Cardiac muscle cell (in vitro differentiated cells and primary cell): Measurements from ENCODE around the gene MRPL40. TPM values are rescaled to one million over a fixed set of nuclear protein-coding genes. Genes with fewer than 3 reads are reported as not detected.
A peak's percentile ranks its signal among the peaks of the same experiment; 100 is the strongest.

ENCODE experiments used
- DNase-seq, 2 donors: peaks; one replicate each; pipeline versions ENCODE4 v3.0.0 to v3.0.0-alpha.2; 2010 to 2017; ENCODE audit warnings: low read depth in 1 of 2, low spot score in 1 of 2
- H3K27ac ChIP-seq: fragments of 200-600 bp; sonication (generic); 2 replicates; pipeline ENCODE4 v1.5.1; 2016
- H3K27me3 ChIP-seq: fragments of 200-600 bp; sonication (generic); 2 replicates; pipeline ENCODE4 v1.6.0; 2016; ENCODE audit warnings: control low read depth
- H3K36me3 ChIP-seq: fragments of 200-600 bp; sonication (generic); 2 replicates; pipeline ENCODE4 v1.5.1; 2016; ENCODE audit warnings: control low read depth
- H3K4me1 ChIP-seq: fragments of 200-600 bp; sonication (generic); 2 replicates; pipeline ENCODE4 v1.8.1; 2017; ENCODE audit warnings: low read depth, mild to moderate bottlenecking, mixed run types
- H3K4me3 ChIP-seq: fragments of 200-600 bp; sonication (generic); 2 replicates; pipeline ENCODE4 v1.5.1; 2016; ENCODE audit warnings: mild to moderate bottlenecking
- H3K9me3 ChIP-seq: fragments of 200-600 bp; sonication (generic); 2 replicates; pipeline ENCODE4 v1.5.1; 2017; ENCODE audit warnings: low read depth, mild to moderate bottlenecking, control low read depth
- CTCF ChIP-seq: IDR thresholded peaks from 2 replicates; pipeline ENCODE4 v1.5.1; 2012; ENCODE audit warnings: low read depth, mild to moderate bottlenecking, low read length
- polyA plus RNA-seq: library from polyadenylated mRNA; unstranded; fragments of >200 nt; fragmentation: Nextera tagmentation; extraction: Ambion mirVana; gene quantifications from 2 replicates; pipeline ENCODE4 v1.2.1, GENCODE V29; 2016
- total RNA-seq: library from RNA; depleted of rRNA; stranded (reverse); fragments of >200 nt; gene quantifications from 2 replicates; pipeline ENCODE4 v1.2.3, GENCODE V29; 2016

Gene MRPL40
- total RNA-seq (38.7 and 43.7 TPM in 2 replicates), polyA plus RNA-seq (82.9 and 91.3 TPM in 2 replicates)

- no peaks in the 10 kb centered on the region for H3K9me3 ChIP-seq
- peak within 1 kb of the TSS; percentile 94 for H3K27ac ChIP-seq
- H3K4me3 ChIP-seq = peak within 1 kb of the TSS; percentile 56
- no peaks in the 10 kb centered on the region for H3K27me3 ChIP-seq
- peaks cover 13% of the 10 kb centered on the region for H3K4me1 ChIP-seq
- DNase-seq = peak; percentile 96 to 98
- TF ChIP-seq CTCF = peak; percentile 6
- peaks cover 13% of the 10 kb centered on the region for H3K36me3 ChIP-seq
Observed at GRCh38 chr22:19432133-19432851, at the start of gene MRPL40. TSS of gene MRPL40 (plus strand) at chr22:19432545. CDS start at chr22:19432555, 10 bp downstream.

- Histone ChIP-seq H3K4me1 (no peaks in the 10 kb centered on the region), H3K27me3 (no peaks in the 10 kb centered on the region), H3K9me3 (no peaks in the 10 kb centered on the region), H3K4me3 (no peak overlapping the region), H3K36me3 (peaks cover 76% of the 10 kb centered on the region), H3K27ac (no peak overlapping the region)
- TF ChIP-seq CTCF = no peak
- no peak for DNase-seq
Observed at GRCh38 chr22:19383292-19383691, 49.1 kb upstream of the MRPL40 start.

GRCh38 chr22:19385221-19385906 lies 47.0 kb upstream of the MRPL40 start:
- no peaks in the 10 kb centered on the region for H3K27me3 ChIP-seq

GRCh38 chr22:19386248-19386647 lies 46.1 kb upstream of the MRPL40 start:
- Histone ChIP-seq H3K27me3 (no peaks in the 10 kb centered on the region), H3K4me1 (no peaks in the 10 kb centered on the region)
- DNase-seq = no peak

More at GRCh38 chr22:19385221-19385906, 47.0 kb upstream of the MRPL40 start:
- DNase-seq = no peak
- H3K36me3 ChIP-seq = peaks cover 82% of the 10 kb centered on the region
- H3K4me3 ChIP-seq = no peak overlapping the region
- no peak overlapping the region for H3K27ac ChIP-seq
- H3K9me3 ChIP-seq = no peaks in the 10 kb centered on the region
- TF ChIP-seq CTCF = no peak
- H3K4me1 ChIP-seq = no peaks in the 10 kb centered on the region

GRCh38 chr22:19387038-19387437 lies 45.3 kb upstream of the MRPL40 start:
- H3K4me1 ChIP-seq = no peaks in the 10 kb centered on the region
- no peak for TF ChIP-seq CTCF
- H3K27ac ChIP-seq = peak overlapping the region; percentile 39
- H3K27me3 ChIP-seq = no peaks in the 10 kb centered on the region
- peaks cover 81% of the 10 kb centered on the region for H3K36me3 ChIP-seq
- H3K9me3 ChIP-seq = no peaks in the 10 kb centered on the region
- no peak for DNase-seq
- no peak overlapping the region for H3K4me3 ChIP-seq

More at GRCh38 chr22:19386248-19386647, 46.1 kb upstream of the MRPL40 start:
- H3K4me3 ChIP-seq = no peak overlapping the region
- no peaks in the 10 kb centered on the region for H3K9me3 ChIP-seq
- no peak overlapping the region for H3K27ac ChIP-seq
- no peak for TF ChIP-seq CTCF
- peaks cover 81% of the 10 kb centered on the region for H3K36me3 ChIP-seq
